ENCODE data around the gene EPHX1. TPM values are rescaled to one million over a fixed set of nuclear protein-coding genes. Genes with fewer than 3 reads are reported as not detected.

Gene EPHX1
- total and polyA plus RNA-seq, 4 donors = 93.8 to 1,448 (median 204) TPM

GRCh38 chr1:225770561-225771248 lies 39.2 kb upstream of the EPHX1 start:
- TF ChIP-seq NR2F2 (IDR thresholded peaks at IDR 0.05) = peak; percentile 73
- TF ChIP-seq ZBTB33 (IDR thresholded peaks at IDR 0.05) = no peak
- no peak for DNase-seq (ENCODE audit: low spot score)
- Histone ChIP-seq H3K27ac (ENCODE audit: low read depth in 1 of 2, low read length in 2 of 2) (no peak overlapping the region), H3K4me1 (ENCODE audit: control insufficient read depth in 4 of 4, insufficient read depth in 4 of 4, low read length in 3 of 4) (peaks cover 0 to 8% (median 2%) of the 10 kb centered on the region in 4 donors), H3K27me3 (ENCODE audit: control insufficient read depth in 4 of 4, insufficient read depth in 4 of 4, low read length in 3 of 4) (no peaks in the 10 kb centered on the region), H3K36me3 (ENCODE audit: control insufficient read depth in 4 of 4, insufficient read depth in 3 of 4, low read depth in 1 of 4, low read length in 3 of 4) (no peaks in the 10 kb centered on the region), H3K9ac (ENCODE audit: low read depth in 1 of 2, low read length in 2 of 2) (no peak overlapping the region), H3K9me3 (ENCODE audit: control insufficient read depth in 4 of 4, low read length in 3 of 4) (no peaks in the 10 kb centered on the region), H3K4me3 (ENCODE audit: low read depth in 1 of 3, low read length in 3 of 3) (no peak overlapping the region)
- 88% methylated on average over 11 of the region's 11 CpGs for WGBS

- H3K36me3 ChIP-seq (ENCODE audit: control insufficient read depth in 4 of 4, insufficient read depth in 3 of 4, low read depth in 1 of 4, low read length in 3 of 4) = no peaks in the 10 kb centered on the region
- DNase-seq (ENCODE audit: low spot score) = no peak
- no peak overlapping the region for H3K9ac ChIP-seq (ENCODE audit: low read depth in 1 of 2, low read length in 2 of 2)
- H3K27me3 ChIP-seq (ENCODE audit: control insufficient read depth in 4 of 4, insufficient read depth in 4 of 4, low read length in 3 of 4) = no peaks in the 10 kb centered on the region
- no peak overlapping the region for H3K4me3 ChIP-seq (ENCODE audit: low read depth in 1 of 3, low read length in 3 of 3)
- H3K27ac ChIP-seq (ENCODE audit: low read depth in 1 of 2, low read length in 2 of 2) = no peak overlapping the region
- TF ChIP-seq HNF4A (conservative IDR thresholded peaks at IDR 0.05) (no peak), ZBTB33 (IDR thresholded peaks at IDR 0.05) (no peak), TAF1 (conservative IDR thresholded peaks at IDR 0.05) (no peak), RAD21 (IDR thresholded peaks at IDR 0.05) (no peak), SP1 (IDR thresholded peaks at IDR 0.05) (no peak)
- WGBS = 74% methylated on average over 4 of the region's 4 CpGs
- no peaks in the 10 kb centered on the region for H3K9me3 ChIP-seq (ENCODE audit: control insufficient read depth in 4 of 4, low read length in 3 of 4)
- H3K4me1 ChIP-seq (ENCODE audit: control insufficient read depth in 4 of 4, insufficient read depth in 4 of 4, low read length in 3 of 4) = peaks cover 0 to 8% (median 4%) of the 10 kb centered on the region in 4 donors
Measured at GRCh38 chr1:225771661-225772322, 38.1 kb upstream of the EPHX1 start.

- H3K27ac ChIP-seq (ENCODE audit: low read depth in 1 of 2, low read length in 2 of 2) = no peak overlapping the region
- no peaks in the 10 kb centered on the region for H3K9me3 ChIP-seq (ENCODE audit: control insufficient read depth in 4 of 4, low read length in 3 of 4)
- H3K4me1 ChIP-seq (ENCODE audit: control insufficient read depth in 4 of 4, insufficient read depth in 4 of 4, low read length in 3 of 4) = peaks cover 0 to 12% (median 9%) of the 10 kb centered on the region in 4 donors
- WGBS = 9% methylated on average over 5 of the region's 5 CpGs
- peak overlapping the region in 2 of 3 donors; percentile 4 to 15 for H3K4me3 ChIP-seq (ENCODE audit: low read depth in 1 of 3, low read length in 3 of 3)
- peak; percentile 71 for DNase-seq (ENCODE audit: low spot score)
- no peaks in the 10 kb centered on the region for H3K27me3 ChIP-seq (ENCODE audit: control insufficient read depth in 4 of 4, insufficient read depth in 4 of 4, low read length in 3 of 4)
- no peaks in the 10 kb centered on the region for H3K36me3 ChIP-seq (ENCODE audit: control insufficient read depth in 4 of 4, insufficient read depth in 3 of 4, low read depth in 1 of 4, low read length in 3 of 4)
- H3K9ac ChIP-seq (ENCODE audit: low read depth in 1 of 2, low read length in 2 of 2) = peak overlapping the region in 1 of 2 donors; percentile 52
- TF ChIP-seq FOXA2 (IDR thresholded peaks at IDR 0.05) (peak; percentile 48), FOXA1 (IDR thresholded peaks at IDR 0.05) (no peak), ZBTB33 (IDR thresholded peaks at IDR 0.05) (no peak), EGR1 (IDR thresholded peaks at IDR 0.05; ENCODE audit: low read depth in 2 of 2) (no peak), TAF1 (conservative IDR thresholded peaks at IDR 0.05) (no peak), JUND (IDR thresholded peaks at IDR 0.05) (peak in 1 of 2 donors; percentile 9), HNF4G (IDR thresholded peaks at IDR 0.05) (no peak), YY1 (IDR thresholded peaks at IDR 0.05) (peak; percentile 90), NR2F2 (IDR thresholded peaks at IDR 0.05) (no peak), CTCF (IDR thresholded peaks at IDR 0.05; ENCODE audit: low read depth, low read length, missing input control) (peak; percentile 90), ATF3 (IDR thresholded peaks at IDR 0.05) (no peak), RAD21 (IDR thresholded peaks at IDR 0.05) (peak; percentile 99 to 100), SP1 (IDR thresholded peaks at IDR 0.05) (no peak)
Measured at GRCh38 chr1:225772323-225772768, 37.6 kb upstream of the EPHX1 start.

Data from liver (tissue), 9 donors.